ENCODE results near the gene CORO2A. TPM values are rescaled to one million over a fixed set of nuclear protein-coding genes. Genes with fewer than 3 reads are reported as not detected.
A peak's percentile ranks its signal among the peaks of the same experiment; 100 is the strongest.
"Not testable (repeated sequence)": the region's sequence is repeated elsewhere in the genome, so short reads cannot be mapped to it uniquely, and the experiment has no call there.

Gene CORO2A
- total RNA-seq, 1 experiment from 2014 or later, result 12.5 TPM

GRCh38 chr9:98085058-98085457 lies 107.4 kb downstream of the CORO2A start:
- DNase-seq (ENCODE audit: low spot score), result no peak

- DNase-seq (ENCODE audit: low spot score), result no peak
Measured at GRCh38 chr9:98084396-98084795, 108.0 kb downstream of the CORO2A start.

GRCh38 chr9:98083566-98084183 lies 108.8 kb downstream of the CORO2A start:
- no peak for DNase-seq (ENCODE audit: low spot score)

GRCh38 chr9:98083061-98083501 lies 109.4 kb downstream of the CORO2A start:
- DNase-seq (ENCODE audit: low spot score), result no peak

GRCh38 chr9:98081477-98082219 lies 110.8 kb downstream of the CORO2A start:
- peak; percentile 45 for DNase-seq (ENCODE audit: low spot score)

GRCh38 chr9:98080780-98081179 lies 111.7 kb downstream of the CORO2A start:
- DNase-seq (ENCODE audit: low spot score), result no peak

GRCh38 chr9:98080326-98080725 lies 112.1 kb downstream of the CORO2A start:
- DNase-seq (ENCODE audit: low spot score), result no peak

GRCh38 chr9:98078895-98079294 lies 113.5 kb downstream of the CORO2A start:
- DNase-seq (ENCODE audit: low spot score), result no peak

- not testable (repeated sequence) for DNase-seq (ENCODE audit: low spot score)
Measured at GRCh38 chr9:98076514-98076890, 115.9 kb downstream of the CORO2A start.

GRCh38 chr9:98075332-98075805 lies 117.1 kb downstream of the CORO2A start:
- DNase-seq (ENCODE audit: low spot score), result peak; percentile 97

GRCh38 chr9:98074115-98074990 lies 118.1 kb downstream of the CORO2A start:
- peak; percentile 61 for DNase-seq (ENCODE audit: low spot score)

GRCh38 chr9:98071737-98072136 lies 120.7 kb downstream of the CORO2A start:
- DNase-seq (ENCODE audit: low spot score), result no peak

Other genes starting within 250 kb of the CORO2A start
- 17.3 and 21.2 TPM in 2 replicates for gene ANP32B, start 209.3 kb downstream of the CORO2A start, total RNA-seq (2014; rRNA removed; shearing (Covaris generic))
- 153 and 159 TPM in 2 replicates for gene NANS, start 135.9 kb downstream of the CORO2A start, total RNA-seq (2014; rRNA removed; shearing (Covaris generic))
- gene TRIM14, start 73.4 kb downstream of the CORO2A start, total RNA-seq (2014; rRNA removed; shearing (Covaris generic)), result 20.6 and 22.9 TPM in 2 replicates
- 87.2 and 93.4 TPM in 2 replicates for gene TBC1D2, start 63.0 kb upstream of the CORO2A start, total RNA-seq (2014; rRNA removed; shearing (Covaris generic))

Measured in A172 (cell line).